Femur (tissue), 1 donor: ENCODE measurements around the gene PROM1.

Experiments
- DNase-seq: peaks from one replicate; pipeline ENCODE4 v3.0.0-alpha.2; 2017

PROM1 gene

DNA sequence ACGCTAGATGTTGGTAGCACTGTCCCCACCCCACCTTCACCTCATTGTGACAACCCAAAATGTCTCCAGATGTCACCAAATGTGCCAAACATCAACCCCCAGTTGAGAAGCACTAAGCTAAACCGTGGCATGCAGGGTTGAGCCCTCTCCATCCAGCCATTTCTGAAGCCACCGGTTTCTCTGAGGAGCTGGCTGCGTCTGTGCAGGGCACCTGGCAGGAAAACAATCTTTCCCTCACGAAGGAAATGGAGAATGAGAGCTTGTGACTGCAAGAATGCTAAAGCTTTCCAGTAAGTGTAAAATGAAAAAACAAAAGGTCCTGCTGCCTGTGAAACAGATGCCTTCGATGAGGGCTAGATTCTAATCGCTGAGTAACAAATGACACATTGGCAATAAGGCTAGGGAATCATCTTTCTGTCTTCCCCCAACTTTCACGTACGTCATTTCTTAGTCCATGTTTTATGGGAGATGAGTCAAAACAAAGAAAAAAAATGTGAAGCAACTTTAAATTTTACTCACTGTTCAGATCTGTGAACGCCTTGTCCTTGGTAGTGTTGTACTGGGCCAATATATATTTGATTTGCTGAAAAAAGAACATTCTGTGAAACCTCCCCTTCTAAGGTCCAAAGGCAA, 59.9 kb downstream of the PROM1 start:
- no peak for DNase-seq

DNA sequence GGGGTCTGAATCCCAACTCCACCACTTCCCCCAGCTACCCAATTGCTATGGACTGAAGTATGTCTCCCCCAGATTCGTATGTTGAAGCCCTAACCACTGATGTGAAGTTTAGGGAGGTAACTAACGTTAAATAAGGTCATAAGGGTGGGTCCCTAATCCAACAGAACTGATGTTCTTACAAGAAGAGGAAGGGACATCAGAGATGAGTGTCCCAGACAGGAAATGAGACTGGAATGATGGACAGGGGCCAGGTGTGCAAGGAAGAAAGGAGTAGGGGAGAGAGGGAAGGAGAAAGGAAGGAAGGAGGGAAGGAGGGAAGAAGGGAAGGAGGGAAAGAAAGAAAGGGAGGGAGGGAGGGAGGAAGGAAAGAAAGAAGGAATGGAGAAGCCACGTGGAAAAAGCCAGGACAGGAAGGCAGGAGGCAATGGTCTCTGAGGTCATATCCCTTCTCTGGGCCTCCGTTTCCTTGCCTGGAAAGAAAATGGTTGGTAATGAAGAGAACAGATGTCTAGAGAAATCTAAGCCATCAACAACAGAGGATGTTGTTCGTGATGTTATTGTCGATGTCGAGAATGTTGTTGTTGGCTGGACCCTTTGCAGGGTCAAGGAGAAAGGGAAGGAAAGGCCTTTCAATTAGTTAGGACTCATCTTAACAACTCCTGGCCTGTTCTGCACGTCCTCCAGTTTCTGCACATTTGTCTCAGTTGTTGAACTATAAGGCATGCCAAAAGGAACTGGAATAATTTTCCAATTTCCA, 61.8 kb downstream of the PROM1 start:
- no peak for DNase-seq

DNA sequence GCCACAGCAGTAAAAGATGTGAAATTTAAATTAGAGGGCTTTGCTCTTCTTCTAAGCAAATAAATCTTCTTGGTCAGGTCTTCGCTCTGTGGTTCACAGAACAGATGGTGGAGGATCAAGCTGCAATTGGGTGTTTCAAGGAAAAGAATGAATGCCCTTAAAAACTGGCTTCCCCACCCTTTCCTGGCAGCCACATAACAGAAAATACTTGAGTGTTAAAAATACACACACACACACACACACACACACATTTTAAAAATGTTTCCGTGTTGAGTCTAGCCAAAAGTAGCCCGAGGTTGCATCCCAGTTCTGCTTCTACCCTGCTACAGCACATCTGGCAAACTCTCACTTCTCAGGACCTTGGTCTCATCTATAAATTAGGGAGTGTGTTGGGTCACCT, 64.2 kb downstream of the PROM1 start:
- DNase-seq = peak; percentile 40

DNA sequence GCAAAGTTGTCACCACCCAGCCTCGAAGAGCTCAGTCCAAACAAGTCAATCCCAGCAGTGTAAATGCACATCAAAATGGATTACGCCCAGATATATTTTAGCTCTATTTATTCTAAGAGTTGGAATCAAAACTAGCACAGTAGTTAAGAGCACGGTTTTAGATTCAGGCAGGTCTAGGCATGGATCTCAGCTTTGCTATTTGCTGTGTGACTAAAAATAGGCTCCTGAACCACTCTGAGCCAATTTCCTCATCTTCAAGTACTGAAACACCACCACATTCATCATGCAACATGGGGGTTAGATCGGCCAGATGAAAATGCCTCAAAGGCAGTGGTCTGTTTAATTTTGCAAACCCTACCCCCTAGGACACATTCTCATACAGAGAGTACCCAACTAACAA, 65.0 kb downstream of the PROM1 start:
- DNase-seq = no peak

DNA sequence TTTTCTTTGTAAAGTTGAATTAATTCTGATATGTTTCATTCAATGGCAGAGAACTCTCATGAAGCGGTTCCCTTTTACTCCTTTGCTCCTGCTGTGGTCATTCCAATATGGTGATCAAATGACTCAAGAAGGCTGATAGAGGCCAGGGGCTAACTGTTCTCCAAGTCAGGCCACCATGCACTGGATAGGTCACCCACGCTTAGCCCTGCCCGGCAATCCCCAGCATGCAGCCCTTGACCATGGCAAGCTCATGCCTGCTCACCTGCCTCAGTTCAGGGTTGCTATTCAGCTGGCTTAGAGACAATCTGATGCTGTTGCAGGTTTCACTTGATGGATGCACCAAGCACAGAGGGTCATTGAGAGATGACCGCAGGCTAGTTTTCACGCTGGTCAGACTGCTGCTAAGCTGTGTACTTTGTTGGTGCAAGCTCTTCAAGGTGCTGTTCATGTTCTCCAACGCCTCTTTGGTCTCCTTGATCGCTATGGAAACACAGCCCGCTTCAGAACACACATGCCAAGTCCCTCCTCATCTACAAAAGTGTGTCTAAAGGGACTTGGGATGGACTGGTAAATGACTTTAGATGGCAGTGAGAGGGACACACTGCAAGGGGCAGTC, 65.7 kb downstream of the PROM1 start:
- no peak for DNase-seq

DNA sequence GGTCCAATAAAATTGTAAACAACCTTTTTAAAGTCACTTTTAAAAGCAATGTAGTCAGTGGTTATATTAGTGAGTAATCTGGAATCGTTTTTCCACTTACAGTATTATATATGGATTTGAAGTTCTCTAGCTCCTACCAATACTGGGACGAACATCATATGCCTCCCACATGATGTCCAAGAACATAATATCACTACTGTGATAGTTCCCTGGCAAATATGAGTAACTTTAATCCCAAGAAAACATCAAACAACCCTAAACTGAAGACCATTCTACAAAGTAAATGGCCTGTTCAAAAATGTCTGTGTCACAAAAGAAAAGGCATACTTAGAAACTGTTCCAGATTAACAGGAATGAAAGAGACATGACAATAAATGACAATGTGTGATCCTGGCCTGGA, 67.3 kb downstream of the PROM1 start:
- DNase-seq = no peak

DNA sequence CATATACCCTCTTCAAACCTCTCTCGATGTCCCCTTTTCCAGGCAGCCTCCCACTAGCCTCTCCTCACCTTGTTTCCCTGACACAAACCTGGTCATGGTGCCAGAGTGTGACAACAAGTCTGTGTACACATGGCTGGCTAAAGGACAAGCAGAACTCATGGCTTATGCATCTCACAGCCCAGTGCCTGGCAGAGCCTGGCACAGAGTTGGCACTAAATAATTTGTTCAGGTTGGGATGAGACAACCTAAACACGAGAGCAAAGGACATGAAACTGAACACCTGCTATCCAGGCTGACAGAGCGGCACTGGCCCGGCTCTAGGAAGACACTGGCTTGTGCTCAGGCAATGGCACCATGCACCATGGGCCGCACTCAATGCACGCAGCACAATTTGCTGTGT, 72.7 kb downstream of the PROM1 start:
- DNase-seq = no peak

DNA sequence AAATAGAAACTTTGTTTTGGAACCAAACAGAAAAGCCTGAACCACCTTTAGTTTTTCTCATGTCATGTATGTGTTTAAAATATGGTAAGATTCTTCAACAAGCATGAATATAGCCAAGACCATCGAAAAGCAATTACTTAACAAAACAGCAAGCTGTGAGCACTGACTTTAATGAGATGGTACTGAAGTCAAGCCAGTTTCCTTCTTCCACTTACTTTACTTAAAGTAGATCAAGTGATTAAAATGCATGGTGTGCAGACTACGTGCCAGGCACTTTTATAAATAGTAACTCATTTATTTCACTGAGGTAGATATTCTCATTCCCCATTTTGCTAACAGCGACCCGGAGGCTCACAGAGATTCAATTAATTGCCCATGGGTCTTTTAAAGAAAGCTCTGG, 74.7 kb downstream of the PROM1 start:
- DNase-seq = no peak

DNA sequence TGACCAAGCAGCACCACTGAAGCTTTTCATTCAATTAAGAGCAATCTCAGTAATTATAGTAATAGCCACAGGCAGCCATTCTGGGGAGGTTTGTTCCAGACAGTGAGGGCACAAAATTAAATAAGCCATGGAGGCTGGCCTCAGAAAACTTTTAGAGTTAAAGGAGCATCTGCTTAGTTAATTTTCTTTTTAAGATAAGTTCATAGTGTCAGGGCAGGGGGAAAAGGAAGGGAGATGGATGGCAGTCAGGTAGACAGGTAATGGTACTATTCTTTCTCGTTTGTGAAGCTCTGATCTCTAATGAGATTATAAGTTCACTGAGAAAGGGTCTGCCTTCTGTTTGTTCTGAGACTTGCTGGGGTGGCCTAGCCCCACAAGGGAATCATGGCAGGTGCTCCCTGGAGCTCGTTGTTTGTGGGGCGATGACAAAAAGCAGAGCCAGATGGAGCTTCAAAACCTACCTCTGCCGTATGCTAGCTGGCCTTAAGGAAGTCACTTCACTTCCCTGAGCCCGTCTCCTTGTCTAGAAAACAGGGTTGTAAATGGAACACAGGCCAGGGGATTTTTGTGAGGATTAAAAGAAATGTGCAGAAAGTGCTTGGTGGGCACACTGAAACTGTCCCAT, 76.2 kb downstream of the PROM1 start:
- no peak for DNase-seq

DNA sequence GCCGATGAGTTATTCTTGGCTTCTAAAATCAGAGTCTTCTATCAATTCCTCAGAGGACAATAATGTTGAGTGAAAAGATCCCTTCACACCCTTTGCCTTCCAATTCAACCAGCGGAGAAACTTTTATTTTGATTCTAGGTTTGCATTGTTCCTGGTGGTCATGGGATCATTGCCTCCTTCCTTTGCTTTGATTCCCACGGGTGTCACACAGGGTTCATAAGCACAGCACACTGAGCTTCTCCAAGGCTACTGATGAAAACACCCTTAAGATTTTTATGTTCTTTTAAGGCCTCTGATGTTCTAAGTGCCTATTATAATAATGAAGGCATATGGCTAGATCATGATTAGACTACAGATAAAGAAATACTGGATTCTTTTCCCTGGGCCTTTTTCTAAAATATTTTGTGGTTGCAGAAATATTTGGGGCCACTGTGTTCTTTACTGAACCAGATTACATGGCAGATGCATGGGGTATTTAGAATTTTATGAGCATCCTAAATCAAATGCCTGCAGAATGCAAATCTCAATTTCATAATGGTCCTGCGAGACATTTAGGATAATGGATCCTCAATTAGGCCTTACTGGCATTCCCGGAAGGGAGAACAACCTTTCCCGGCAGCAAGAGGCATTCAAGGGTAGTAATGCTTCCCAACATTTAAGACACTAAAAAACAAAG, 76.9 kb downstream of the PROM1 start:
- no peak for DNase-seq

DNA sequence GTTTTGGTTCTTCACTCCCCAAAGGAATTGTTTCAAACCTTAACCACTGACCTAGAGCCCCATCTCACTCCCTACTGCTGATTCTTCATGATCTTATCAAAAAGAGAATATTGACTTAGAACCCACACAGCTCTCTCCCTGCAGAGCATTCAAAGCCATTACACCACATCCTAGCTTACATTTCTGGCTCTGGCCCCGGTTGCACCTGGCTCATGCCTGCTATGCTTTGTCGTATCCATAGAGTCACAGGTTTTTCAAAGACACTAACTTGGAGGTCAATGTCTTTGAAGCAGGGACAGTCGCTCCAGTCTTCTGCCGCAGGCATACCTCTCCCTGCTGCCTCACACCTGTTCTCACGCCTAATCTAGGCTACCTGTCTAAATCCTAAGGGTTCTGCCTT, 78.1 kb downstream of the PROM1 start:
- no peak for DNase-seq

DNA sequence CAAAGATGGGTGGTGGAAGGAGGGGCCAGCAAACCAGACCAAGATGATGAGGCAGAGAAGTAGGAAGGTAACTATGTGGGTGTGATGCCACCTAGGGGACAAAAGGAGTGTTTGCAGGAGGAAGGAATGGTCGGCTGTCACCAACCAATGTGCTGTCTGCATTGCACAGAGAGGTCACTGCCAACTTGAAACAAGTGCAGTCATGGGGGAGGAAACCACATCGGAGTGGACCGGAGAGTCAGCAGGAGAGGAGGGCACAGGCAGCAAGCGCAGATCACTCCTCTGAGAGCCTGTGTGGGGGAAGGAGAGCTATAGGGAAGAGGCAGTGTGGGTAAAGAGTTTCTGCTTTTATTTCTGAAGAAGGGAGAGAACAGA, 82.4 kb downstream of the PROM1 start:
- peak; percentile 80 for DNase-seq

DNA sequence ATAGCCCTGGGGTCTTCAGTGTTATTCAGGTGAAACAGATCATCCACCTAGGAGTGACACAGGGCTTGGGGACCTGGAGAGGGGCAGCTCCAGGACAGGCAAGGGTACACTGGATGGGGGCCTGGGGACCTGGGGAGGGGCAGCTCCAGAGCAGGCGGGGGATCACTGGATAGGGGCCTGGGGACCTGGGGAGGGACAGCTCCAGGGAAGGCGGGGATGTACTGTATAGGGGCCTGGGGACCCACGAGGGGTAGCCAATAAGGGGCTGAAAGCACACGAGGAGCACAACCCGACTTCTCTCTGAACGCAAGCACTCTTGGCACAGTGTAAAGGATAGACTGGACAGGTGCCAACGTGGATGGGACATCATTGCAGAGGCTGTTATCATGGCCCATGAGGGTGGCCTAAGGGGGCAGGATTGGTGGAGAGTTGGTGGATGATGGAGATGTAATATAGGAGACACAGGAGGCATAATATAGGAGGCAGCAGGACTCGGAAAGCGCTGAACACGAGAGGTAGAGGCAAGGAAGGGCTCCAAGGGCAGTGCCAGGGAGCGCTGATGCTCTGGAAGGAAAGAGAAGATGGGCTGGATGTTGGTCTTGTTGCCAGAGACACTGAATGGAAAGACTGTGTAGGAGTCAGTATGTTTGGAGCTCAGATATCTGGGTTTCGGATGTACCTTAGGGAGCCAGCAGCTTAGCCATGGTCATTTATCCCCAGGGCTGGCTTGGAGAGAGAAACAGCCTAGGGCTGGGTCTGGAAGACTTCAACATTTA, 82.9 kb downstream of the PROM1 start:
- no peak for DNase-seq

DNA sequence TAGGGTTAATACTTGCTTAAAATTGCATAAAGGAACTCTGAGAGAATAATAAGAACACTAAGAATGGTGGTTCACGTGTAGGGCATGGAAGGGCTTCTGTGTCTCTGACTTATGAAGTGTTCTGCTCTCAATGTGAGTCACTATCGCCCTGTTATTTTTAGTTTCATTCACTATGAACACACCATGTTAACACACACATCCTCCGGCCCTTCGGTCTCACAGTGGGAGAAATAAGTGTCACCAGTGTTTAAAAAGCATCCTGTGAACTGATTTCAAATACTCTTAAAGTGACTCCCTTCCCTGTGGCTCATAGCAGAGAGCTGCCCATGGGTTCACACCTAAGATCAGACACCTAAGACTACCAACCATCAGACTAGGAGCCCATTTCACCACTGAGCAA, 87.0 kb downstream of the PROM1 start:
- DNase-seq = no peak

DNA sequence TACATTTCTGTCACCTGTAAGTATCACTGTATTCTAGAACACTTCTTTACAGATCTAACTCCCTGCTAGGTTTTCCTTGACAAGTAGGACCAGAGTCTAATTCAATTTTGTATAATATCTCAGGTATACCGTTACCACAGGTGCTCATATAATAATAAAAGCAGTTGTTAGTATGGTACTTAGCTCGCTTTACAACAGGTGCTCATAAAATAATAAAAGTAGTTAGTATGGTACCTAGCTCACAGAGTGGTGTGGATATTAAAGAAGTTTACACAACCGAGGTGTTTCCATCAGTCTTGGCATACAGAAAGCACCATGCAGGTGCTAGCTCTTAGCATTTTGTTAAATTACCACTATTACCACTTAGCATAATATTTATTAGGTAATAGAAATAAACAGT, 88.0 kb downstream of the PROM1 start:
- no peak for DNase-seq

DNA sequence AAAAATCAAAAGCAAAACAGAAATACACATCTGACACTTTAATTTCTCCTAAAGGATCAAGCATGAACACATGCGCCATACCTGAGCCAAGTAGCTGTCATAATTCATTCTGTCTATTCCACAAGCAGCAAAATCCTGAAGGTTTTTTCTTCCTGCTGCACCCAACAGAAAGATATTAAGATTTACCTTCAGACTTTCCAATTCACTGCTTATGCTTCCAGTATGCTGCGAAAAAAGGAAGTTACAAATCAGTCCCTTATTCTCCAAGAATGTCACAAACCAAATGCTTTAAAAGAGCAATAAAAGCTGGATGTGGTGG, 91.7 kb downstream of the PROM1 start:
- no peak for DNase-seq

DNA sequence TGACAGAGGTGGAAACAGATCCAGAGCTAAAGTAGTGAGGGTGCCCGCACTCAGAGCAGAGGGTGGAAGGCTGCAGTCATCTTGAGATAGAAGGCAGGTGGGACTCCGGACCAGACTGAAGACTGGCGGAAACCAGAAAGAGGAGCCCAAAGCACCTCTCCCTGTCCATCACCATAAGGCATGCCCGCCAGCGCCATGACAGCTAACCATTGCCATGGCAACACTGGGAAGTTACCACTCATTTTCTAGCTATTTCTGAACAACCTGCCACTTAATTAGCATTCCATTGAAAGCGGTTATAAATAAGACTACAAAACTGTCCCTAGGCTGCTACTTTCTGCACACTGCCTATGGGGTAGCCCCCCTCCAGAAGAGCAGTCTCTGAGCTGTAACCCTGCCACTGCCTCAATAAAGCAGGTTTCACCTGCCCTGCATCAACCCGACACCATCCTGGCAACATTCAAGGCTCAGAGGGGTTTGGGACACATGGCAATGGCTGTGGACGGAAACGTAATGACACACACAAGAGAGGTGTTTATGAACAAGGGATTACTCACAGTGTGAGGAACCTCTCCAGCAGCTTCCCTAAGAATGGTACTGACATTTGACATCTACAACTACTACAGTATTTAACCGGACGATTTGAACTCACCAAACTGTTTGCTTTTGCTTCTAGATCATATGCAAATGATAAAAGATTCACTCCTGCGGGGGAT, 93.1 kb downstream of the PROM1 start:
- no peak for DNase-seq

DNA sequence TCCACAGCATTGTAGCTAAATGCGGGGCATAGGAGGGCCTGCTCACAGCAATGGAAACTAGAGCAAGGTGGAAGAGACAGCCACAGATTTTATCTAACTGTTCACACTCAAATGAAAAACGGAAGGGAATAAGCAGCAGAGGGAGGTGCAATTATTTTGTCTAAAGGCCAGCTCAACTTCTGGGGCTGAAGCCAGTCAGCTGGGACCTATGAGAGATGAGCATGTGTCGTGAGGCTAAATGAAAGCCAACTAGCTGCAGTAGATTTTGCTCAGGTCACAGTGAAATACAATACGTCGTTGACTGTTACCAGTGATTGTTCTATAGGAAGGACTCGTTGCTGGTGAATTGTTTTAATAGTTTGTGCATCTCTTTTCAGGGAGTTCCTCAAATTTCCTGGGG, 94.4 kb downstream of the PROM1 start:
- DNase-seq = no peak

DNA sequence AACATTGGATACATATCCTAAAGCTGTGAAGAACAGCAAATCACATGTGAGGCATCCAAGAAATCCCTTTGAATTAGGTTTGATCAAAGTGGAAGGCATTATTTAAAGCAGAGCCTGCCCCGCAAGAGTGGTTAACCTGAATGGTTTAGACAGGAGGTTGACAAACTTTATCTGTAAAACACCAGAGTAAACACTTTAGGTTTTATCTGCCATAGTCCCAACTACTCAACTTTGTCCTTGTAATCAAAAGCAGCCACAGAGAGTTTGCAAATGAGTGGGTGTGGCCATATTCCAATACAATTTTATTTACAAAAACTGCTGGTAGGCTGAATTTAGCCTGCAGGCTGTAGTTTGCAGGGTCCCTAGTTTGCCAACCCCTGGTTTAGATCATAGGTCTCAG, 95.6 kb downstream of the PROM1 start:
- no peak for DNase-seq

DNA sequence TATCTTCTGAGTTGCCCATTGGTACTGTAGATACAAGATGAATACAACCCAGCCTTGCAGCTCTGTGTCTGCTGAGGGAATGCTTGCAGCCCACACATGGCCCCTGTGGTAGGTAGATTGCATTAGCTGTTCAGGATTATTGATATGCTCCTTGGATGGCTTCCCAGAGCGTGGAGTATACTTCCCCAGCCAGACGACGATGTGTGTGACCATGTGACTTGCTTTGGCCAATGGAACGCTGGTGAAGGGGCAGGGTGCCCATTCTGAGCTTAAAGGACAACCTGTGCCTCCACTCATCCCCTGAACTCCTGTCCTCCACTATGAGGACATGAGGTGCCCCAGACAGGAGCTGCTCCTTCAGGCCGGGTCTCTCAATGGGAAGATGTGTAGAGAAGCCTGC, 96.9 kb downstream of the PROM1 start:
- no peak for DNase-seq

DNA sequence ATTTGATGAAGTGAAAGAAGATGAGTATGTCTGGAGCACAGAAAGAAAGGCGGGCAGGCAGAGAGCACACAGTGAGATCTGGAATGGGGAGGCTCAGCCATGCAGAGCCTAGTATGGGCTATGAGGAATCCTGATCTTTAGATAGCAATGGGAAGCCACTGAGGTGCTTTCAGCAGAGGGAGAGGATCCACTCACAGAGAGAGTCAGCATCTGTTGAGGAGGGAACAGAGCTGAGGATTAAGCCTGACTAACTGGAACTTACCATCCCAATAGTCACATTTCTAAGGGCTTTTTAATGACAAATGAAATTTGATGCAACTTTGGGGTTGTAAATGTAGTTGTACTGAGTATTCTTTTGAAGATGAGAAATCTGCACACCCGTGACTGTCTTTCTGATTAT, 100.2 kb downstream of the PROM1 start:
- no peak for DNase-seq

DNA sequence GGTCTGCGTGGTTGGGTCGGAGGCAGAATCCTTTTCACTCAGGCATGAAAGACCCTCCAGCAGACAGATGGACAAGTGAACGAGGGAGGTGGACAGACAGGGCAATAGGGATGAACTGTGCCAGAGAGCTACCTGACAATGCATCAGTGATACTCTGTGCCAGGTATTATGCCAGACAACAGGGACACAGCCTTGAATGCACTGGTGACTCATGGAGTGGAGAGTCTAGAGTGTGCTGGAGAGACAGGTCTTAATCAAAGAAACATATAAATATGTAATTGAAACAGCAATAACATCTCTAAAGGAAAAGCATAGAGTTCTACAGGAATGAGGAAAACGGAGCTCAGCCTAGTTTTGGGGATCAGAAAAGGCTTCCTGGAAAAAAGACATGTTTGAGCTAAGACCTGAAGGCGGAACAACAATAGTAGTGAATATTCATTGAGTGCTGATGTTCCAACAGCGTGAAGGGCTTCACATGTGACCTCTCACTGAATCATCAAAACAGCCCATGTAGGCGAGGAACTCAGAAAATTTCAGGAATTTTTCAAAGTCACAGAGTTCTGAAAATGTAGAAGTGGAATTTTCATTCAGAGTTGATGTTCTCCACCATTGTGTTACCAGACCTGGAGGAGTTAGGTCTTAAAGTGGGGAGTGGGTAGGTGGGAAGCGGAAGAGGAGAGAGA, 100.8 kb downstream of the PROM1 start:
- no peak for DNase-seq
